HG02885 (cell line): ENCODE data around the gene FOXA2.

Experiments
- ATAC-seq: cut with Tn5 transposase; IDR thresholded peaks from one replicate; pipeline ENCODE4 v1.9.1; 2021; ENCODE audit warnings: mild to moderate bottlenecking; ENCODE audit not compliant: unreplicated experiment, poor library complexity

FOXA2 gene

GRCh38 chr20:22544462-22544861 lies 39.9 kb downstream of the FOXA2 start:
- ATAC-seq = no peak

GRCh38 chr20:22542427-22542826 lies 41.9 kb downstream of the FOXA2 start:
- ATAC-seq = no peak

GRCh38 chr20:22540832-22541231 lies 43.5 kb downstream of the FOXA2 start:
- ATAC-seq = no peak

GRCh38 chr20:22536956-22537756 lies 47.2 kb downstream of the FOXA2 start:
- no peak for ATAC-seq

GRCh38 chr20:22536141-22536828 lies 48.1 kb downstream of the FOXA2 start:
- ATAC-seq = no peak

GRCh38 chr20:22535483-22535882 lies 48.9 kb downstream of the FOXA2 start:
- ATAC-seq = no peak

- ATAC-seq = no peak
Measured at GRCh38 chr20:22533823-22534751, 50.3 kb downstream of the FOXA2 start.

GRCh38 chr20:22532598-22532997 lies 51.8 kb downstream of the FOXA2 start:
- no peak for ATAC-seq

- ATAC-seq = no peak
Measured at GRCh38 chr20:22531756-22532155, 52.6 kb downstream of the FOXA2 start.

GRCh38 chr20:22531056-22531615 lies 53.2 kb downstream of the FOXA2 start:
- no peak for ATAC-seq
